Thyroid gland (tissue), 4 donors: ENCODE data around the gene XPNPEP1.

Experiments
- CTCF ChIP-seq, 6 experiments: fragments of 200-600 bp in 3 of 6; fragments of 450-650 bp in 3 of 6; sonication (generic) in 3 of 6; IDR thresholded peaks; one replicate each; pipeline ENCODE4 v1.5.1; 2016 to 2019; ENCODE audit warnings: antibody characterized with exemption in 6 of 6, mild to moderate bottlenecking in 2 of 6, inconsistent platforms in 1 of 6, moderate library complexity in 1 of 6
- POLR2A ChIP-seq, 2 donors: fragments of 450-650 bp; IDR thresholded peaks; one replicate each; pipeline ENCODE4 v1.6.1; 2017; ENCODE audit warnings: antibody characterized with exemption in 2 of 2, mild to moderate bottlenecking in 2 of 2, moderate library complexity in 1 of 2

DNA sequence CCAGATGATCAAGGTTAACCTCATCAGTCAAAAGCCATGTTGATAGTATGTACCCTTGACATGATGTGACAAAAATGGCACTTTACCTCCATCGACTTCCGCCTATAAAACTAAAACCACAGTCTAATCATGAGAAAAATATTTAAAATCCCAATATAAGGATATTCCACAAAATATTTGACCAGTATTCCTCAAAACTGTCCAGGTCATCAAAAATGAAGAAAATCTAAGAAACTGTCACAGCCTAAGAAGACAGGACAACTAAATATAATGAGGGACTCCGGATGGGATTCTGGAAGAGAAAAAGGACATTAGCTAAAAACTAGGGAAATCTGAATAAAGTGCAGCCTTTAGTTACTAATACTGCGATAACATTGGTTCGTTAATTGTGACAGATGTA, 67.6 kb downstream of the XPNPEP1 start:
- no peak for TF ChIP-seq CTCF (IDR thresholded peaks at IDR 0.05)
- no peak for TF ChIP-seq POLR2A (IDR thresholded peaks at IDR 0.05)
